H1 (cell line): ENCODE measurements around the gene ZNF106. TPM values are rescaled to one million over a fixed set of nuclear protein-coding genes. Genes with fewer than 3 reads are reported as not detected.

Source experiments
- CTCF ChIA-PET: fragments of 300-600 bp; sonication (Branson Sonifier 250); formaldehyde crosslinking; loops from one replicate; lab custom pipeline; 2021; ENCODE audit not compliant: partially characterized antibody; lab: Charles Lee
- POLR2A ChIA-PET: fragments of 300-600 bp; sonication (Branson Sonifier 250); formaldehyde crosslinking; loops from one replicate; lab custom pipeline; 2021; ENCODE audit warnings: inconsistent platforms; ENCODE audit not compliant: partially characterized antibody; lab: Charles Lee
- DNase-seq, 2 experiments: peaks; one replicate each; pipeline versions ENCODE4 v3.0.0 to v3.0.0-alpha.2; 2010 to 2022; ENCODE audit warnings: low spot score in 2 of 2, low read depth in 1 of 2, mixed read lengths in 1 of 2
- FAIRE-seq: peaks from 2 replicates; lab custom pipeline; 2011; peaks lifted over from hg19 to GRCh38; lab: Jason Lieb, UNC
- H2AFZ ChIP-seq: 2 replicates; pipeline ENCODE4 v1.8.1; 2012; ENCODE audit warnings: low read length, inconsistent platforms
- H2AK5ac ChIP-seq: 2 replicates; pipeline ENCODE4 v1.6.1; 2013; ENCODE audit warnings: low read depth, low read length
- H2BK120ac ChIP-seq: replicated peaks from 2 replicates; pipeline ENCODE3; 2013; ENCODE audit warnings: low read depth, low read length, inconsistent platforms
- H2BK12ac ChIP-seq: 2 replicates; pipeline ENCODE4 v1.6.1; 2013; ENCODE audit warnings: low read depth, low read length
- H2BK15ac ChIP-seq: 2 replicates; pipeline ENCODE4 v1.6.1; 2013; ENCODE audit warnings: low read length
- H2BK20ac ChIP-seq: 2 replicates; pipeline ENCODE4 v1.6.1; 2013; ENCODE audit warnings: low read length
- H2BK5ac ChIP-seq: 2 replicates; pipeline ENCODE4 v1.6.1; 2013; ENCODE audit warnings: low read depth, low read length
- H3K14ac ChIP-seq: 2 replicates; pipeline ENCODE4 v1.6.1; 2013; ENCODE audit warnings: inconsistent platforms; ENCODE audit not compliant: insufficient read length
- H3K18ac ChIP-seq: 2 replicates; pipeline ENCODE4 v1.6.1; 2013; ENCODE audit warnings: low read length; ENCODE audit errors: extremely low read depth
- H3K23ac ChIP-seq: 2 replicates; pipeline ENCODE4 v1.6.1; 2013; ENCODE audit warnings: inconsistent platforms; ENCODE audit not compliant: insufficient read length
- H3K23me2 ChIP-seq: 2 replicates; pipeline ENCODE4 v1.6.1; 2013; ENCODE audit warnings: low read depth, low read length
- H3K27ac ChIP-seq: 2 replicates; pipeline ENCODE4 v1.6.1; 2011; ENCODE audit warnings: low read depth, low read length, inconsistent platforms
- H3K27me3 ChIP-seq, 4 experiments: replicated peaks in 1 of 4; 1 replicate in 1 of 4; 2 replicates in 3 of 4; pipeline versions ENCODE4 v1.6.1 to v1.8.1; 2011 to 2013; ENCODE audit warnings: low read length in 3 of 4, mild to moderate bottlenecking in 3 of 4, inconsistent platforms in 2 of 4, mixed read lengths in 2 of 4, moderate library complexity in 1 of 4; ENCODE audit not compliant: control insufficient read depth in 3 of 4, insufficient read depth in 3 of 4; ENCODE audit errors: extremely low read depth in 1 of 4
- H3K36me3 ChIP-seq, 4 experiments: 2 replicates each; pipeline versions ENCODE4 v1.6.1 to v1.8.1; 2011 to 2013; ENCODE audit warnings: mild to moderate bottlenecking in 4 of 4, low read length in 3 of 4, moderate library complexity in 2 of 4, control low read depth in 1 of 4, inconsistent platforms in 1 of 4; ENCODE audit not compliant: insufficient read depth in 4 of 4, control insufficient read depth in 2 of 4
- H3K4ac ChIP-seq: replicated peaks from 2 replicates; pipeline ENCODE3; 2013; ENCODE audit warnings: low read length, low read depth, mixed read lengths, inconsistent platforms; ENCODE audit not compliant: insufficient read length
- H3K4me1 ChIP-seq, 4 experiments: replicated peaks in 1 of 4; 1 replicate in 1 of 4; 2 replicates in 3 of 4; pipeline versions ENCODE4 v1.6.1 to v1.8.1; 2011 to 2013; ENCODE audit warnings: low read length in 3 of 4, inconsistent platforms in 2 of 4, mixed read lengths in 1 of 4; ENCODE audit not compliant: insufficient read depth in 4 of 4, control insufficient read depth in 3 of 4
- H3K4me2 ChIP-seq, 2 experiments: 2 replicates each; pipeline versions ENCODE4 v1.6.1 to v1.8.1; 2011 to 2013; ENCODE audit warnings: low read depth in 2 of 2, low read length in 2 of 2, control low read depth in 1 of 2, inconsistent platforms in 1 of 2, mild to moderate bottlenecking in 1 of 2; ENCODE audit not compliant: insufficient read depth in 1 of 2
- H3K4me3 ChIP-seq, 4 experiments: fragments of 200-600, 300-600 bp in 1 of 4; sonication (generic), shearing (Covaris generic), sonication (Bioruptor Twin) in 1 of 4; 2 replicates each; pipeline versions ENCODE4 v1.5.1 to v1.8.1; 2011 to 2016; ENCODE audit warnings: low read length in 4 of 4, low read depth in 3 of 4, control low read depth in 2 of 4, inconsistent platforms in 2 of 4, mild to moderate bottlenecking in 2 of 4, mixed read lengths in 1 of 4, moderate library complexity in 1 of 4; ENCODE audit not compliant: insufficient read depth in 2 of 4; ENCODE audit errors: extremely low read depth in 1 of 4
- H3K56ac ChIP-seq: replicated peaks from 2 replicates; pipeline ENCODE3; 2013; ENCODE audit warnings: low read depth, mild to moderate bottlenecking, mixed read lengths, low read length, inconsistent platforms; ENCODE audit not compliant: insufficient read length
- H3K79me1 ChIP-seq: 2 replicates; pipeline ENCODE4 v1.6.1; 2013; ENCODE audit warnings: low read depth, low read length, control low read depth
- H3K79me2 ChIP-seq, 2 experiments: 2 replicates each; pipeline versions ENCODE4 v1.6.1 to v1.8.1; 2012 to 2013; ENCODE audit warnings: low read length in 2 of 2, mild to moderate bottlenecking in 2 of 2, inconsistent platforms in 1 of 2; ENCODE audit not compliant: insufficient read depth in 2 of 2, control insufficient read depth in 1 of 2
- H3K9ac ChIP-seq, 4 experiments: replicated peaks in 1 of 4; 1 replicate in 1 of 4; 2 replicates in 3 of 4; pipeline versions ENCODE4 v1.6.1 to v1.8.1; 2011 to 2013; ENCODE audit warnings: low read depth in 3 of 4, low read length in 3 of 4, control low read depth in 2 of 4, mild to moderate bottlenecking in 2 of 4, moderate library complexity in 2 of 4, inconsistent platforms in 1 of 4; ENCODE audit errors: extremely low read depth in 1 of 4
- H3K9me3 ChIP-seq, 2 experiments: 2 replicates each; pipeline versions ENCODE4 v1.6.1 to v1.8.1; 2012 to 2013; ENCODE audit warnings: mild to moderate bottlenecking in 2 of 2, moderate library complexity in 2 of 2, control low read depth in 1 of 2, inconsistent platforms in 1 of 2, low read depth in 1 of 2, low read length in 1 of 2, mixed read lengths in 1 of 2; ENCODE audit not compliant: insufficient read depth in 2 of 2
- H4K20me1 ChIP-seq, 2 experiments: replicated peaks in 1 of 2; 2 replicates each; pipeline versions ENCODE3 to v1.8.1; 2011 to 2013; ENCODE audit warnings: inconsistent platforms in 2 of 2, low read length in 2 of 2, mild to moderate bottlenecking in 1 of 2; ENCODE audit not compliant: insufficient read depth in 2 of 2, control insufficient read depth in 1 of 2
- H4K5ac ChIP-seq: 2 replicates; pipeline ENCODE4 v1.6.1; 2013; ENCODE audit warnings: low read length, low read depth, mixed read lengths, inconsistent platforms; ENCODE audit not compliant: insufficient read length
- H4K8ac ChIP-seq: 2 replicates; pipeline ENCODE4 v1.8.0; 2013; ENCODE audit warnings: mild to moderate bottlenecking, moderate library complexity, low read length, inconsistent platforms; ENCODE audit not compliant: insufficient read depth; ENCODE audit errors: extremely low read depth
- H4K91ac ChIP-seq: replicated peaks from 2 replicates; pipeline ENCODE3; 2013; ENCODE audit warnings: low read length, mixed read lengths, inconsistent platforms; ENCODE audit not compliant: insufficient read length
- RAD21 ChIP-seq, 2 experiments: IDR thresholded peaks in 1 of 2; conservative IDR thresholded peaks in 1 of 2; 2 replicates each; pipeline ENCODE4 v1.6.1; 2011; ENCODE audit warnings: low read depth in 2 of 2, low read length in 2 of 2, improper control_type of control experiment in 1 of 2, inconsistent platforms in 1 of 2, mild to moderate bottlenecking in 1 of 2, moderate library complexity in 1 of 2
- ZNF274 ChIP-seq: IDR thresholded peaks from 2 replicates; pipeline ENCODE4 v1.7.0; 2012; ENCODE audit warnings: low read length, borderline replicate concordance; ENCODE audit errors: extremely low read depth
- WGBS, 2 experiments: shearing (Covaris generic) in 1 of 2; methylation state at CpG; one replicate each; pipeline versions ENCODE4 v1.1.6 to v1.1.7; 2013 to 2015; ENCODE audit warnings: low lambda C conversion rate in 2 of 2, mixed read lengths in 2 of 2, inconsistent platforms in 1 of 2, low coverage in 1 of 2, missing lambda C conversion rate in 1 of 2; ENCODE audit not compliant: insufficient replicate concordance in 2 of 2, insufficient coverage in 1 of 2, insufficient read length in 1 of 2; ENCODE audit errors: extremely low coverage in 1 of 2, missing lambda C conversion rate in 1 of 2; 5-methylcytosine and 5-hydroxymethylcytosine counted together
- polyA plus RNA-seq, 7 experiments: library from polyadenylated mRNA; depleted of rRNA in 3 of 7; stranded (reverse) in 5 of 7; unstranded in 2 of 7; fragments of >200 nt in 5 of 7; fragments of 200-250 nt in 2 of 7; gene quantifications; 1 replicate in 5 of 7; 2 replicates in 1 of 7; 4 replicates in 1 of 7; pipeline versions ENCODE4 v1.2.1 to v1.2.3, GENCODE V29; 2011 to 2013; ENCODE audit warnings: missing spikeins in 2 of 7, mixed read lengths in 2 of 7
- total RNA-seq: library from RNA; stranded (reverse); fragmentation: NEBNext Ultra II Directional; extraction: Animal tissue kit (Norgen Biotek cat#: 25700); gene quantifications from 2 replicates; pipeline ENCODE4 v1.2.1, GENCODE V29; 2021

ZNF106 gene
- total and polyA plus RNA-seq, 2 of the 8 experiments (the other 6 are each of a cell fraction or from before 2014, with no cell fraction given): 18.2 to 62.0 TPM

- FAIRE-seq: no peak
- Histone ChIP-seq H3K56ac (no peak overlapping the region), H3K4me1 (no peaks in the 10 kb centered on the region), H2BK20ac (no peak overlapping the region), H2BK5ac (no peak overlapping the region), H3K4me3 (no peak overlapping the region), H3K27ac (no peak overlapping the region), H3K23me2 (no peaks in the 10 kb centered on the region), H3K4ac (no peak overlapping the region), H3K18ac (no peak overlapping the region), H3K79me1 (peaks cover 5% of the 10 kb centered on the region), H2BK15ac (no peak overlapping the region), H2BK12ac (no peak overlapping the region), H3K36me3 (peaks cover 0 to 3% (median 0%) of the 10 kb centered on the region in 4 experiments; a peak in 1 of 8 replicates), H3K9ac (no peak overlapping the region), H4K5ac (no peak overlapping the region), H3K14ac (no peak overlapping the region), H3K23ac (no peak overlapping the region), H2BK120ac (no peak overlapping the region), H3K79me2 (peaks cover 0 to 26% of the 10 kb centered on the region in 2 experiments; a peak in 2 of 4 replicates), H3K27me3 (no peaks in the 10 kb centered on the region), H3K4me2 (no peak overlapping the region), H4K91ac (no peak overlapping the region), H4K8ac (no peak overlapping the region), H2AFZ (no peak overlapping the region), H3K9me3 (no peaks in the 10 kb centered on the region), H4K20me1 (peaks cover 0 to 2% of the 10 kb centered on the region in 2 experiments), H2AK5ac (no peak overlapping the region)
- ChIA-PET POLR2A (no interaction called here), CTCF (no interaction called here)
- 87% methylated on average over 4 of the region's 4 CpGs; no CpG with 5 or more reads in 1 of the 2 experiments for WGBS, 2 experiments
- DNase-seq: no peak
- TF ChIP-seq RAD21 (IDR thresholded peaks at IDR 0.05 in 1 of 2, conservative IDR thresholded peaks at IDR 0.05 in 1 of 2; ENCODE audit: low read depth in 2 of 2, low read length in 2 of 2) (no peak), ZNF274 (no peak)
Observed at GRCh38 chr15:42507514-42507913, 16.6 kb upstream of the ZNF106 start.
